ENCODE data around the gene FHAD1.

Gene FHAD1

GRCh38 chr1:15254559-15254958, 7.5 kb downstream of the FHAD1 start:
- CTCF ChIA-PET, result interaction anchor here (1.0 to 1.8 kb wide), 3 partner anchors 18 to 126 kb away, joined by 3 to 6 read pairs (median 3); no protein-coding TSS in a partner anchor
- DNase-seq (ENCODE audit: extremely low spot score), result no peak
- TF ChIP-seq CTCF (IDR thresholded peaks at IDR 0.05; ENCODE audit: control extremely low read depth, extremely low read depth, low read depth, missing control alignments), result no peak
- POLR2A ChIA-PET, result no interaction called here

- ChIA-PET POLR2A (no interaction called here), CTCF (interaction anchor here (1.3 to 1.8 kb wide), 2 partner anchors 17 to 127 kb away, joined by 3 to 6 read pairs; no protein-coding TSS in a partner anchor)
- TF ChIP-seq CTCF (IDR thresholded peaks at IDR 0.05; ENCODE audit: control extremely low read depth, extremely low read depth, low read depth, missing control alignments), result no peak
Observed at GRCh38 chr1:15255582-15256149, 8.6 kb downstream of the FHAD1 start.

GRCh38 chr1:15256584-15256983, 9.6 kb downstream of the FHAD1 start:
- no peak for TF ChIP-seq CTCF (IDR thresholded peaks at IDR 0.05; ENCODE audit: control extremely low read depth, extremely low read depth, low read depth, missing control alignments)
- ChIA-PET CTCF (no interaction called here), POLR2A (no interaction called here)
- DNase-seq (ENCODE audit: extremely low spot score), result no peak

More at GRCh38 chr1:15255582-15256149, 8.6 kb downstream of the FHAD1 start:
- no peak for DNase-seq (ENCODE audit: extremely low spot score)

GRCh38 chr1:15257309-15257708, 10.3 kb downstream of the FHAD1 start:
- POLR2A ChIA-PET, result no interaction called here
- DNase-seq (ENCODE audit: extremely low spot score), result no peak
- no peak for TF ChIP-seq CTCF (IDR thresholded peaks at IDR 0.05; ENCODE audit: control extremely low read depth, extremely low read depth, low read depth, missing control alignments)
- CTCF ChIA-PET, result no interaction called here

- ChIA-PET POLR2A (no interaction called here), CTCF (no interaction called here)
- no peak for DNase-seq (ENCODE audit: extremely low spot score)
- TF ChIP-seq CTCF (IDR thresholded peaks at IDR 0.05; ENCODE audit: control extremely low read depth, extremely low read depth, low read depth, missing control alignments), result no peak
Observed at GRCh38 chr1:15258833-15259621, 12.0 kb downstream of the FHAD1 start.

- CTCF ChIA-PET, result no interaction called here
Observed at GRCh38 chr1:15259622-15260007, 12.6 kb downstream of the FHAD1 start.

More at GRCh38 chr1:15259622-15260007, 12.6 kb downstream of the FHAD1 start:
- DNase-seq (ENCODE audit: extremely low spot score), result no peak
- TF ChIP-seq CTCF (IDR thresholded peaks at IDR 0.05; ENCODE audit: control extremely low read depth, extremely low read depth, low read depth, missing control alignments), result no peak
- POLR2A ChIA-PET, result no interaction called here

Measured in GM10248 (cell line).